Measurements from ENCODE around the gene HLA-A. TPM values are rescaled to one million over a fixed set of nuclear protein-coding genes. Genes with fewer than 3 reads are reported as not detected.
A peak's percentile ranks its signal among the peaks of the same experiment; 100 is the strongest.

HLA-A gene
- total and polyA plus RNA-seq, 9 donors: 269 to 543 (median 366) TPM

GRCh38 chr6:29967379-29968010 lies 25.2 kb downstream of the HLA-A start:
- Histone ChIP-seq H3K27ac (no peak overlapping the region), H3K4me1 (ENCODE audit: insufficient read depth) (no peaks in the 10 kb centered on the region), H3K9me3 (no peaks in the 10 kb centered on the region), H3K36me3 (no peaks in the 10 kb centered on the region), H3K27me3 (no peaks in the 10 kb centered on the region), H3K4me3 (no peak overlapping the region)
- no peak for DNase-seq
- TF ChIP-seq POLR2A (IDR thresholded peaks at IDR 0.05) (no peak), CTCF (IDR thresholded peaks at IDR 0.05) (no peak), EP300 (IDR thresholded peaks at IDR 0.05) (no peak)
- intact Hi-C loops (cut with DNase I): loop anchor here in 1 of 4 donors (5.0 kb wide), 1 partner anchor 1655 kb away; the partner anchor contains the start of gene PRRC2A
- WGBS, 3 donors: 44 to 57% (median 50%) methylated on average over 4 of the region's 4 CpGs

- Histone ChIP-seq H3K27ac (no peak overlapping the region), H3K4me3 (no peak overlapping the region), H3K36me3 (no peaks in the 10 kb centered on the region), H3K4me1 (ENCODE audit: insufficient read depth) (no peaks in the 10 kb centered on the region), H3K9me3 (no peaks in the 10 kb centered on the region), H3K27me3 (no peaks in the 10 kb centered on the region)
- no peak for DNase-seq
- no peak for TF ChIP-seq EP300 (IDR thresholded peaks at IDR 0.05)
- no peak for TF ChIP-seq POLR2A (IDR thresholded peaks at IDR 0.05)
- no peak for TF ChIP-seq CTCF (IDR thresholded peaks at IDR 0.05)
- 62 to 72% (median 64%) methylated on average over 2 of the region's 2 CpGs for WGBS, 3 donors
- intact Hi-C loops (cut with DNase I): loop anchor here in 1 of 4 donors (5.0 kb wide), 1 partner anchor 1654 kb away; the partner anchor contains the start of gene PRRC2A
These were observed 25.8 kb downstream of the HLA-A start for GRCh38 chr6:29968130-29968529.

- intact Hi-C loops (cut with DNase I): loop anchor here in 1 of 4 donors (5.0 kb wide), 1 partner anchor 1653 kb away; the partner anchor contains the start of gene PRRC2A
- Histone ChIP-seq H3K27me3 (no peaks in the 10 kb centered on the region), H3K4me3 (no peak overlapping the region), H3K27ac (no peak overlapping the region), H3K9me3 (no peaks in the 10 kb centered on the region), H3K4me1 (ENCODE audit: insufficient read depth) (no peaks in the 10 kb centered on the region), H3K36me3 (no peaks in the 10 kb centered on the region)
- WGBS, 3 donors: 95 to 98% (median 97%) methylated on average over 2 of the region's 2 CpGs
- DNase-seq: no peak
- TF ChIP-seq CTCF (IDR thresholded peaks at IDR 0.05): no peak
- TF ChIP-seq POLR2A (IDR thresholded peaks at IDR 0.05): no peak
- TF ChIP-seq EP300 (IDR thresholded peaks at IDR 0.05): no peak
These were observed 26.6 kb downstream of the HLA-A start for GRCh38 chr6:29968905-29969304.

- DNase-seq: no peak
- TF ChIP-seq EP300 (IDR thresholded peaks at IDR 0.05): no peak
- Histone ChIP-seq H3K27me3 (no peaks in the 10 kb centered on the region), H3K27ac (no peak overlapping the region), H3K36me3 (no peaks in the 10 kb centered on the region), H3K9me3 (no peaks in the 10 kb centered on the region), H3K4me3 (no peak overlapping the region), H3K4me1 (ENCODE audit: insufficient read depth) (peaks cover 4% of the 10 kb centered on the region)
- intact Hi-C loops (cut with DNase I): no loop called here
- WGBS, 3 donors: 86 to 92% (median 92%) methylated on average over 2 of the region's 2 CpGs
These were observed 28.4 kb downstream of the HLA-A start for GRCh38 chr6:29970711-29971110.

- H3K4me1 ChIP-seq (ENCODE audit: insufficient read depth): peaks cover 6% of the 10 kb centered on the region
- H3K27me3 ChIP-seq: no peaks in the 10 kb centered on the region
- 19 to 26% (median 26%) methylated on average over 17 of the region's 17 CpGs for WGBS, 3 donors
- peak overlapping the region; percentile 43 for H3K4me3 ChIP-seq
- H3K36me3 ChIP-seq: no peaks in the 10 kb centered on the region
- no peak for DNase-seq
- intact Hi-C loops (cut with DNase I): loop anchor here in 1 of 4 donors (5.0 kb wide), 1 partner anchor 48 kb away; no protein-coding TSS in a partner anchor
- H3K9me3 ChIP-seq: no peaks in the 10 kb centered on the region
- TF ChIP-seq CTCF (IDR thresholded peaks at IDR 0.05) (no peak), EP300 (IDR thresholded peaks at IDR 0.05) (no peak), POLR2A (IDR thresholded peaks at IDR 0.05) (no peak)
- no peak overlapping the region for H3K27ac ChIP-seq
These were observed 32.7 kb downstream of the HLA-A start for GRCh38 chr6:29974901-29975560.
